Left renal cortex interstitium (tissue), 4 donors: ENCODE data around the gene SPATA13. TPM values are rescaled to one million over a fixed set of nuclear protein-coding genes. Genes with fewer than 3 reads are reported as not detected.
"Not testable (repeated sequence)": the region's sequence is repeated elsewhere in the genome, so short reads cannot be mapped to it uniquely, and the experiment has no call there.

ENCODE experiments used
- DNase-seq, 4 donors: peaks; one replicate each; pipeline ENCODE4 v3.0.0-alpha.2; 2013; ENCODE audit warnings: low read depth in 4 of 4, low spot score in 2 of 4, missing footprints in 1 of 4
- polyA plus RNA-seq, 4 donors: library from polyadenylated mRNA; unstranded; fragments of 120-200 nt; gene quantifications; one replicate each; pipeline ENCODE4 v1.2.1, GENCODE V29; 2013; ENCODE audit not compliant: insufficient read length in 4 of 4

SPATA13 gene
- 10 to 100 TPM; 44.4 to 67.6 (median 56.7) TPM for polyA plus RNA-seq

GRCh38 chr13:24160458-24161009 is at the start of gene SPATA13:
TSS of gene SPATA13 (plus strand) at chr13:24160720. CDS start at chr13:24222930, 62,210 bp downstream.
- peak in 3 of 4 donors; percentile 76 to 81 (median 78) for DNase-seq

GRCh38 chr13:24112791-24113190 is 47.7 kb upstream of the SPATA13 start:
- no peak for DNase-seq

- no peak for DNase-seq
Measured at GRCh38 chr13:24115671-24116070, 44.8 kb upstream of the SPATA13 start.

GRCh38 chr13:24116131-24116530 is 44.4 kb upstream of the SPATA13 start:
- no peak for DNase-seq

- DNase-seq, result no peak
Measured at GRCh38 chr13:24118576-24118975, 41.9 kb upstream of the SPATA13 start.

- DNase-seq, result no peak
Measured at GRCh38 chr13:24119626-24120508, 40.7 kb upstream of the SPATA13 start.

- not testable (repeated sequence) for DNase-seq
Measured at GRCh38 chr13:24122045-24122444, 38.5 kb upstream of the SPATA13 start.

- DNase-seq, result no peak
Measured at GRCh38 chr13:24122569-24122968, 38.0 kb upstream of the SPATA13 start.

GRCh38 chr13:24123761-24124160 is 36.8 kb upstream of the SPATA13 start:
- no peak for DNase-seq

GRCh38 chr13:24124789-24125476 is 35.6 kb upstream of the SPATA13 start:
- no peak for DNase-seq

GRCh38 chr13:24127116-24127631 is 33.3 kb upstream of the SPATA13 start:
- DNase-seq, result no peak

GRCh38 chr13:24128112-24128511 is 32.4 kb upstream of the SPATA13 start:
- DNase-seq, result no peak

GRCh38 chr13:24128962-24129361 is 31.6 kb upstream of the SPATA13 start:
- no peak for DNase-seq

- DNase-seq, result no peak
Measured at GRCh38 chr13:24129914-24130774, 30.4 kb upstream of the SPATA13 start.

GRCh38 chr13:24131749-24132148 is 28.8 kb upstream of the SPATA13 start:
- DNase-seq, result no peak

GRCh38 chr13:24133021-24133795 is 27.3 kb upstream of the SPATA13 start:
- DNase-seq, result no peak

- DNase-seq, result no peak
Measured at GRCh38 chr13:24134231-24134630, 26.3 kb upstream of the SPATA13 start.

GRCh38 chr13:24134757-24135156 is 25.8 kb upstream of the SPATA13 start:
- DNase-seq, result no peak

- DNase-seq, result no peak
Measured at GRCh38 chr13:24135674-24136300, 24.7 kb upstream of the SPATA13 start.
